ENCODE measurements around the gene B4GALNT2.

The B4GALNT2 gene

DNA sequence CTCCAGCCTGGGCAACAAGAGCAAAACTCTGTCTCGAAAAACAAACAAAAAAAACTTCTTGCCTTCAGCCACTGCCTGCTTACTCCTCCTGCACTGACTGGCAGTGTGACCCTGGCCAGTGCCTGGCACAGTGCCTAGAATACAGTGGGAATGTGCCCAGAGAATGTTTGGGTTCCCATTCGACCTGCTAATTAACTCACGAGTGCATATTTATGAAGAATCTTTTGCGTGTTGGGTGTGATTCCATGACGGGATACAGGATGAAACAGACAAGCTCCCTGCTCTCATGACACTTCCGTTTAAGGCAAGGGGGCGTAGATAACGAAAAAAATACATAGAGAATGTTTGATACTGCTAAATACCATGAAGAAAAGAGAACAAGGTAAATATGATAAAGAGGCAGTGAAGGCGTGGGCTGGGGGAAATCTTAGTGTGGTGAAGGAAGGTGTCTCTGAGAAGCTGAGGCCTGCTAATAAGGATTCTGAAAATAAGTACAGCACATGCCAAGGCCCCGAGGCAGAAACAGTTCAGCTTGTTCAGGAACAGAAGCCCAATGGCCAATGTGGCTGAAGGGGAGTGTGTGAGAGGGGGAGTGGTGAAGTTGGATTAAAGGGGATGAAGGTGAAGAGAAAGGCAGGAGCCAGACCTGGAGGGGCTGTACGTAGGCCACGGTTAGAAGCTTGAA lies 82.2 kb downstream of the B4GALNT2 start:
- ATAC-seq, result no peak

- no peak for ATAC-seq
Observed at GRCh38 chr17:49216482-49216881, 83.9 kb downstream of the B4GALNT2 start.

DNA sequence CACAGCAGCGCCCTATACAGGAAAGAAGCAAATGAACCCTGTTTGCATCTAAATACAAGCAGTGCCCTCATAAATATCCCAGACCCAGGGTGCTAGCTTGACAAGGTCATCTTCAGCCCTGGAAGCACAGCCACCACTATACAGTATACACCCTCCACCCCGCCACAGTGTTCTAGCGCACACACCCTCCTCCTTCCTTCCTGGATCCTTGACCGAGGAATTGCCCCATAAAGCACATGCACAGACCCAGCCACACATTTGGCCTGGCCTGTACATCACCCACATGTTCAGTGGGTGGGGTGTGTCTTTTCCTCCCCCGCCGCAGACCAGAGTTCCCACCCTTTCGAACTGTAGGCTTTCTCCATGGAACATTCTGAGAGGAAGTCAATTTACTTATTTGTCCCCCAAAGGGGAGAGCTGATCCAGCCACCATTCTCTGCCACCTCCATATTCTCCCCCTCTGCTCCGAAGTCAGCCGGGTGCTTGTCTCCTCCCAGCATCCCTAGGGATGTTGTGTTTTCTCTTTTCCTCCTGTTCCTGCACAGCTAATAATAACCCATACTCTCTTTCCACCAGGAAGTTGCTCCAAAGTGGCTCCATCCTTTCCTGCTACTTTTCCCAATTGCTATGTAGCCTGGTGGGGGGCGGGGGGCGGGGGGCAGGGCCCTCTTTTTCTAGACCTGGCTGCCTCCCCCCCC lies 84.5 kb downstream of the B4GALNT2 start:
- ATAC-seq, result no peak

DNA sequence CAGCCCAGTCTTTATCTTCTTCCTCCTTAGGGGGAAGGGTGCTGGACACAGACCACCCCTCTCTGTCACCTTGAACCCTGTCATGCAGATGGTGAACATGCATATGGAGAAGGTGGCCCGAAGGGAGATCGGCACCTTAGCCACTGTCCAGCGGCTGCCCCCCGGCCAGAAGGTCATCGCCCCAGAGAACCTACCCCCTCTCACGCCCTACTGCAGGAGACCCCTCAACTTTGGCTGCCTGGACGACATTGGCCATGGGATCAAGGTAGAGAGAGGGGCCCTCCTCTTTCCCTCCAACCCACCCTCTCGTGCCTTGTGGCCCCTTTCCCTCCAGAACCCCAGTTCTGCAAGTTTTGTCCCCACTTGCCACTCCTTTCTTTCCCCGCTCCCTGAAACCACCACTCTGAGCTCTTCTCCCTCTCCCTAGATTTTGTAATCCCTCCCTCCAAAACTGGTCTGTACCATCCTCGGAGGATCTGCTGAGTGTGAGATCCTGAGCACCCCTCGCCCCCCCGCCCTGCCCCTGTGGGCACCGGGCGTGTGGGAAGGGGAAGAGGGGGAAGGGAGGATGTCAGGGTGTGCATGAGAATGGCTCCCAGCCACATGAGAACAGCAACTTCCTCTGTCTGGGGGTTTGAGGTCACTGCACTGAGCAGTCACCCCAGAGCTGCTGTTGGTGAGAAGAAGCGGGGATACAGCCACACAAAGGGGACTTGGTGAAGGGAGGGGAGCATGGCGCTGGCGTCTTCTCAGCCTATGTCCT lies 85.3 kb downstream of the B4GALNT2 start:
- peak; percentile 63 to 79 for ATAC-seq

DNA sequence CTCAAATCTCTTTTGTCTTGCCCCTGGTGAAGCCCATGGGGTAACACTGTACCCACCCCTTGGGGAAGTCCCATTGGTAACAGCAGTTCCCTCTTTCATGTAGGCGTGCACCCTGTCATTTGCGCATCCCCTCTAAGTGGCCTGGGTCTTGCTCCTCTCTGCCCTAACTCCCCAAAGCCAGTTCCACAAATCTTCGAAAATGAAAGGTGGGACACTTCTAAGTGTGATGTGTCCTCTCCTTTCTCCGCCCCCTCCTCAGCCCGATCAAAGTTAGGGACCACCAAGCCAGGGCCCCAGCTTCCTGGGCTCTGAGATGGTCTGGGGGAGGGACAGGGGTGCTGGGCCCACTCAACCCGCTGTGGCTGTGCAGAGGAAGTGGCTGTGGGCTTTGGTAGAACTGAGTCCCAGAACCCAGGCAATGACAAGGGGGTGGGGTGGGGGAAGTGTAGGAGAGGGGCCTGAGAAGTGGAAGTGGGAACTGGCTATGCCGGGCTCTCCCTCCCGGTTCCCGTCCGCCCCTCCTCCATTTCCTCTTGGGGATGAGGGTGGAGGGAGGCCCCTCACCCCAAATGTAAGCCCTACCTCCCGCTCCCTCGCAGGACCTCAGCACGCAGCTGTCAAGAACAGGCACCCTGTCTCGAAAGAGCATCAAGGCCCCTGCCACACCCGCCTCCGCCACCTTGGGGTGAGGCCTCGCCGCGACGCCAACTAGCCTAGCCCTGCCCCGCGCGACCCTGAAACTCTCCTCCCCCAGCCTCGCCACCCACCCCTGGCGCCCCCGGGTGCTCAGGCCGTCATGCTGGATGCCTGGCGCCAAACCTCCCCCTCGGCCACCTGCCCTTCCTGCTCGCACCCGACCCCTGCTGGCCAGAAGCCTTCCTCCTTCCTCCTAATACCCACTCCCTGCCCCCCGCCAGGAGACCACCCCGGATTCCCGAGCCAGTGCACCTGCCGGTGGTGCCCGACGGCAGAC lies 86.7 kb downstream of the B4GALNT2 start:
- no peak for ATAC-seq

DNA sequence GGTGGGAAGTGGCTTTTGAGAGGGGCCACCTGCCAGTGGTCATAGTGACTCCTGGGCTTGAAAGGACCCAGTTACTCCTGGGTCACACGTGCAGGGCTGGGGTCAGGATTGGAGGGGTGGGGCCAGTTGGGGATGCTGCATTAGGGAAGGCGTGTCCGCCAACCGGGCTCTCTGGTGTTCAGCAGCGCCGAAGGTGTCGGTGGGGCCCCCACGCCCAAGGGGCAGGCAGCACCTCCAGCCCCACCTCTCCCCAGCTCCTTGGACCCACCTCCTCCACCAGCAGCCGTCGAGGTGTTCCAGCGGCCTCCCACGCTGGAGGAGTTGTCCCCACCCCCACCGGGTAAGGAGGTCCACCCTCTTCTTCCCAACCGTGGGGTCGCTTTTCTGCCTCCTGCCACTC lies 87.4 kb downstream of the B4GALNT2 start:
- ATAC-seq, result no peak

- no peak for ATAC-seq
Observed at GRCh38 chr17:49223168-49223516, 90.6 kb downstream of the B4GALNT2 start.

- peak; percentile 28 to 36 for ATAC-seq
Observed at GRCh38 chr17:49223517-49224197, 91.1 kb downstream of the B4GALNT2 start.

DNA sequence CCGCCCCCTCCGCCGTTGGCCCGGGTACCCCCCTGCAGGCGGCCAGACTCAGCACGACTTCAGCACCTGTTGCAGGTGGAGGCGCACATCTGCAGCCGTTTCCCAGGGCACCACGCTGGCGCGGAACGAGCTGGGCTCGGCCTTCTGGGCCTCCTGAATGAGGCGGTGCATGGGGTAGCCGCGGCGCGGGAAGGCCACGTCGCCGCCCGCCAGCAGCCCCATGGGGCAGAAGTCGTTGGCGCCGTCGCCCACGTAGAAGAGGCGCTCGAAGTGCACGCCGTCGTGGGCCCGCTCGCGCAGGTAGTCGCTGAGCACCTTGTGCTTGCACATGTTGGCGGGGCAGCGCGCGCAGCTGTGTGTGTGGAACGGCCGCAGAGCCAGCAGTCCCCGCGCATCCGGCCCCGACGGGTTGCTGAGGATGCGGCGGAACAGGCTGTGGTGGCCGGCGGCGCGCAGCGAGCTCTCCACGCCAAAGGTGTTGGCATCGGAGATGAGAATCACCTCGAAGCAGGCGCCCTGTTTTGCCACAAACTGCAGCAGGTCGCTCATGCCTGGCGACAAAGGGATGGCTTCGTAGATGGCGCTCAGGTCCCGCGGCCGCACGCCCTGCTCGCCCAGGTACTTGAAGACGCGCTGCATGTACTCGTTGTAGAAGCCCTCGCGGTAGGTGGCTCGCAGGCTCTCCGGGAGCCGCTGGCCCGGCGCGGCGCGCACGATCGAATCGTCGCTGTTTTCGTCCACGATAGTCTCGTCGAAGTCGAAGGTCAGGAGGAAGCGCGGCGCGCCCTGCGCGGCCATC lies 91.8 kb downstream of the B4GALNT2 start:
- ATAC-seq, result peak; percentile 35 to 53

DNA sequence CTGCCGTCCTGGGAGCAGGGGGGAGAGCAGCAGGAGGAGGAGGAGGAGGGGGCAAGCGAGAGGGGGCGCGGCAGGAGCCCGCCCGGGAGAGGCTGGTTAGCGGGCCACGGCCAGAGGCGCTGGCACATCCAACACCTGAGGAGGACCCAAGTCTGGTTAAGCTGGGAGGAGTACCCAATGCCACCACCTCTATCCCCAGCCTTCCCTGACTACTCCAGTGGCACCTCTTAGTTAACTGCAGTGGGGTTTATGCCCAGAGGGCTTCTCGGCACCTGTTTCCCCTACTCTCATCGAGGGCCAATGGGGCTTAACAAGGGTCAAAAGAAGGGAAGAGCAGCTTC lies 92.4 kb downstream of the B4GALNT2 start:
- no peak for ATAC-seq

DNA sequence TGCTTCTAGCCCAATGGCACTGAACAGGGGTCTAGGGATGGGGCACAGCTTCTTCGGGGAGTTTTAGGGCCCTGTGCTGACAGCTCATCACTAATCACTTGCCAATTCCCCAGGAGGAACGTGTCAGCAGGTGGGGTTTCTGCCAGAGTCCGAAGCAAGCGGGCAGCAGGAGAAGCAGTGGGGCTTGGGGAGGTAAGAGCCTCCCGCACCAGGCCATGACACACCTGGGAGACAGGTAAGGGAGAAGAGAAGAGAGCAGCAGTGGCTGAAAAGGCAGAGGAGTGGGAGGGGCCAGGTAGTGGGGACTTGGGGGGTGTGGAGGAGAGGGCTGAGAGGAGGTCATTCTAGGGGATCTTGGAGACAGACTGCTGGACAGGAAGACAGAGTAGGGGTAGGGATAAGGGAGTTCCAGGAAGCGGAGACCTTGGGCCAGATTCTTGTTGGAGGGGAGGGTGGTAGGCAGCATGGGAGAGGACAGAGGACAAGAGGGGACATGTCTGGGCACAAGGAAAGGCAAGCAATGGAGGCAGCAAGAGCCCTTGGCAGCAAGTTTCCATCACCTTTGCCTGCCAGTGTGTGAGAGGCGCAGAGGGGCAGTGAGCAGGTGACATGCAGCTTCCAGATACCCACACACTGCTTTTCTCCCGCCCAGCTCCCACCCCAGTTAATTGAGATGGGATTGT lies 93.1 kb downstream of the B4GALNT2 start:
- no peak for ATAC-seq

All from activated CD4-positive, CD25-positive, alpha-beta regulatory T cell treated with anti-CD3 and anti-CD28 coated beads, Interleukin-2, amount 50 U/mL, for 24 hours (primary cell).